ENCODE data around the gene PDE9A.
A peak's percentile ranks its signal among the peaks of the same experiment; 100 is the strongest.
"Not testable (repeated sequence)": the region's sequence is repeated elsewhere in the genome, so short reads cannot be mapped to it uniquely, and the experiment has no call there.

Gene PDE9A

GRCh38 chr21:42716074-42716473, 62.7 kb downstream of the PDE9A start:
- no peak for DNase-seq

- not testable (repeated sequence) for DNase-seq
Measured at GRCh38 chr21:42720484-42720883, 67.1 kb downstream of the PDE9A start.

- DNase-seq = no peak
Measured at GRCh38 chr21:42721341-42721824, 68.0 kb downstream of the PDE9A start.

GRCh38 chr21:42722153-42722552, 68.7 kb downstream of the PDE9A start:
- no peak for DNase-seq

GRCh38 chr21:42722808-42723473, 69.5 kb downstream of the PDE9A start:
- no peak for DNase-seq

- DNase-seq = no peak
Measured at GRCh38 chr21:42724226-42724920, 71.0 kb downstream of the PDE9A start.

- no peak for DNase-seq
Measured at GRCh38 chr21:42725416-42725930, 72.1 kb downstream of the PDE9A start.

GRCh38 chr21:42731264-42732032, 78.0 kb downstream of the PDE9A start:
- DNase-seq = no peak

GRCh38 chr21:42732033-42732410, 78.6 kb downstream of the PDE9A start:
- DNase-seq = no peak

GRCh38 chr21:42733037-42733627, 79.7 kb downstream of the PDE9A start:
- DNase-seq = no peak

GRCh38 chr21:42733874-42734273, 80.5 kb downstream of the PDE9A start:
- no peak for DNase-seq

GRCh38 chr21:42734323-42734971, 81.0 kb downstream of the PDE9A start:
- no peak for DNase-seq

- no peak for DNase-seq
Measured at GRCh38 chr21:42735061-42735460, 81.6 kb downstream of the PDE9A start.

- no peak for DNase-seq
Measured at GRCh38 chr21:42735944-42736343, 82.5 kb downstream of the PDE9A start.

- DNase-seq = no peak
Measured at GRCh38 chr21:42736646-42737350, 83.4 kb downstream of the PDE9A start.

GRCh38 chr21:42737951-42738590, 84.7 kb downstream of the PDE9A start:
- DNase-seq = peak; percentile 69

GRCh38 chr21:42739061-42739931, 85.9 kb downstream of the PDE9A start:
- DNase-seq = no peak

- no peak for DNase-seq
Measured at GRCh38 chr21:42740405-42740909, 87.0 kb downstream of the PDE9A start.

GRCh38 chr21:42741066-42741465, 87.6 kb downstream of the PDE9A start:
- no peak for DNase-seq
